D721Med (cell line): ENCODE results near the gene TBK1.
"Not testable (repeated sequence)": the region's sequence is repeated elsewhere in the genome, so short reads cannot be mapped to it uniquely, and the experiment has no call there.

ENCODE experiments used
- DNase-seq: peaks from one replicate; pipeline ENCODE4 v3.0.0; 2011; ENCODE audit warnings: low spot score; ENCODE audit not compliant: insufficient read length
- FAIRE-seq: peaks from 2 replicates; lab custom pipeline; 2011; peaks lifted over from hg19 to GRCh38; lab: Jason Lieb, UNC
- TF ChIP-seq, protein P1 (sequence below): IDR thresholded peaks from 2 replicates; pipeline ENCODE4 v1.5.1; 2012; ENCODE audit warnings: mild to moderate bottlenecking, control low read depth; ENCODE audit not compliant: insufficient read depth; ENCODE audit errors: missing control alignments

TBK1 gene

DNA sequence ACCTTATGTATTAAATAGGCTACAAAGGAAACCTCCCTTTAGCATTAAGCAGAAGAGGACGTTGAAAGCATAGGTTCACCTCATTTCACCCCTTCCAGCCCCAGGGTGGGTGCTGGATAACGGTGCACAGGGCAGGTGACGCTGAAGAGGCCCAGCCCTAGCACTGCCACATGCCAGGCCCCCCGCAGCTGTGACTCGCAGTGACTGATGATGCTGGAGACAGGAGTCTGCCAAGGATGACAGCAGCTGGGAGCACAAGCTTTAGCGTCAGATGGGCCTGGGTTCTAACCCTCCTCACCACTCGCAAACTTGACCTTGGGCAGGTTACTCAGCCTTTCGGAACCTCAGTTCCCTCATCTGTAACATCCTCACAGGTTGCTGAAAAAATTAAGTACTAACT is 76.7 kb downstream of the TBK1 start:
- DNase-seq (no peak), FAIRE-seq (no peak)
- TF ChIP-seq, protein P1, sequence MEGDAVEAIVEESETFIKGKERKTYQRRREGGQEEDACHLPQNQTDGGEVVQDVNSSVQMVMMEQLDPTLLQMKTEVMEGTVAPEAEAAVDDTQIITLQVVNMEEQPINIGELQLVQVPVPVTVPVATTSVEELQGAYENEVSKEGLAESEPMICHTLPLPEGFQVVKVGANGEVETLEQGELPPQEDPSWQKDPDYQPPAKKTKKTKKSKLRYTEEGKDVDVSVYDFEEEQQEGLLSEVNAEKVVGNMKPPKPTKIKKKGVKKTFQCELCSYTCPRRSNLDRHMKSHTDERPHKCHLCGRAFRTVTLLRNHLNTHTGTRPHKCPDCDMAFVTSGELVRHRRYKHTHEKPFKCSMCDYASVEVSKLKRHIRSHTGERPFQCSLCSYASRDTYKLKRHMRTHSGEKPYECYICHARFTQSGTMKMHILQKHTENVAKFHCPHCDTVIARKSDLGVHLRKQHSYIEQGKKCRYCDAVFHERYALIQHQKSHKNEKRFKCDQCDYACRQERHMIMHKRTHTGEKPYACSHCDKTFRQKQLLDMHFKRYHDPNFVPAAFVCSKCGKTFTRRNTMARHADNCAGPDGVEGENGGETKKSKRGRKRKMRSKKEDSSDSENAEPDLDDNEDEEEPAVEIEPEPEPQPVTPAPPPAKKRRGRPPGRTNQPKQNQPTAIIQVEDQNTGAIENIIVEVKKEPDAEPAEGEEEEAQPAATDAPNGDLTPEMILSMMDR = no peak

DNA sequence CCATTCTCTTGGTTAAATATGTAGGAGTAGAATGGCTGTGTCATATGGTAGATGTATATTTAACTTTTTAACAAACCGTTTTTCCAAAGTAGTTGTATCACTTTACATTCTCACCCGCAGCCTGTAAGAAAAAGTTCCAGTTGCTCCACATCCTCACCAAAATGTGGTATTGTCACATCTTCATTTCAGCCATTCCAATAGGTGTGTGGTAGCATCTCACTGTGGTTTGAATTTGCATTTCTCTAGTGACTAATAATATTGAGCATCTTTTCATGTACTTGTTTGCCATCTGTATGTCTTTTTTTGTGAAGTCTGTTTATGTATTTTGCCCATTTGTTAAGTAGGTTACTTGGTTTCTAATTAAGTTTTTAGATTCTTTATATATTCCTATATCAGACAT is 78.6 kb downstream of the TBK1 start:
- no peak for DNase-seq
- no peak for FAIRE-seq
- TF ChIP-seq, protein P1 = no peak

DNA sequence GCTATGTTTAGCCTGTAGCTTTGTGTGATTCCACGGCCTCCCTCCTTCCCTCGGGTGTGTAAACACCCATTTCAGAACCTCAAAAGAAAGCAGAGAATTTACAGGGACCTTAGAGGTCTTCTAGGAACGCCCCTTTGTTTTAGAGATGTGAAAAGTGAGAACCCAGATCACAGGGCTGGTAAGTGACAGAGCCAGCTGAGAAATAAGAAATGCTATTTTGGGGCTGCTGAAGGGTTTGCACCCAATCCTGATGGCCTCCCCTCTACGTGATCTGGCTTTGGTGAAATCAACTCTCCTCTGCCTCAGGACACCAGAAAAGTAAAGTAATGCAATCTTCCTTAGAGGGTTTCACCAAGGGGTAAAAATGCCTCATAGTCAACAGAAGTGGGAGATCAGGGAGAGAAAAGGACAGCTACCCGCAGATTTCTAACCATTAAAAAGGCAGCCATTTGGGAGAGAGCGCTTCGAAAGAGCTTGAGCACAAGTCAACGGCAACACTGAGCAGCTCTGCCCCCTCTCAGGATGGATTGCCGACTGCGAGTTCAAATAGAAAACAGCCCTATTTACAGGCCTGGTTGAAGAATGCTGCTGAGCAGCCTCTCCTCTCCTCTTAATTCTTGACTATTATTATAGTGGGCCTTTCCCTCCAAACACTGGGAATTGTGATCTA is 79.9 kb downstream of the TBK1 start:
- FAIRE-seq (no peak), DNase-seq (no peak)
- TF ChIP-seq, protein P1 = no peak

DNA sequence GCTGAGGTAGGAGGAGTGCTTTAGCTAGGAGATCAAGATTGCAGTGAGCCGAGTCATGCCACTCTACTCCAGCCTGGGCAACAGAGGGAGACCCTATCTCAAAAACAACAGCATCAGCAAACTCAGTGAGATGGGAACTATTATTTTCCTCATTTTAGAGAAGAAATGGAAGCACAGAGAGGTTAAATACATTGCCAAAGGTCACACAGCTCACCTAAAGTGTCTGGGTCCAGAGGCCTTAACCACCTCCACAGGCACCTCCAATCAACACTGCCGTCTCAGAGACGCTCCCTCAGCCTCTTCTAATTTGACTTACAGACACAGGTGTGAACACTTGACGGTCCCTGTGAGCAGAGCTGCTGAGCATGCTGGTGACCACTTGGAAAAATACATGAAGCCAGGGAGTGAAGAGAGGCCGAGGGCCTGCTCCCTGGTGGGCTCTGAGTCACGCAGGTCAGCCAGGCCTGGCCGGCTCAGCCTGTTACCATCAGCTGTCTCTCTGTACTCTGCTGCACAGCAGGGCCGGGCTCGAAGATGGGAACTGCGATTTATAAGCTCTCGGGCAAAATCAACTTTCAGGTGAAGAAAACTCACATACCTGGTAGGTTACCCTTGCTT is 80.9 kb downstream of the TBK1 start:
- FAIRE-seq = no peak
- DNase-seq = no peak
- TF ChIP-seq, protein P1 = no peak

DNA sequence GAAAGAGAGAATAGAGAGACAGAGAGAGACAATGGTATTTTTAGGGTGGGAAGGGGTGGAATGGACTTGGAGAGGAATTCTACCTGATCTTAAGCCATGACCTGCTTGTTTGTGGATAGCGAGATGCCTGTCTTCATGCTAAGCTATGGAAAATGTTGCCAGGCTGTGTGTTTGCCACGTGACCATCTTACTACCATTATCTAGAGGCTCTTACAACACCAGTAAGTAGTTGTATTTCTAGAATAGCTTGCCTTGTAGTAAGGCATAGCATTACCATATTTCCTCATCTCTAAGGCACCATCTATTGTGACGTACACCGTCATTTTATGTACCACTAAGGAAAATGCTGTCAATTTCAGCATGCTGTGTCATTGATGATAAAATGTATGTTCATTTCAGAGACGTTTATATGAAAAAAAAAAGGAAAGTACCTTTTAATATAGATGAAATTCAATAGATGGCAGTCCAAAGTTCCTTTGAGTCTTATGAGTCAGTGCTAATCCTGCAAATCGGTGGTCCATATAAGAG is 82.8 kb downstream of the TBK1 start:
- TF ChIP-seq, protein P1 = no peak
- no peak for DNase-seq
- no peak for FAIRE-seq

DNA sequence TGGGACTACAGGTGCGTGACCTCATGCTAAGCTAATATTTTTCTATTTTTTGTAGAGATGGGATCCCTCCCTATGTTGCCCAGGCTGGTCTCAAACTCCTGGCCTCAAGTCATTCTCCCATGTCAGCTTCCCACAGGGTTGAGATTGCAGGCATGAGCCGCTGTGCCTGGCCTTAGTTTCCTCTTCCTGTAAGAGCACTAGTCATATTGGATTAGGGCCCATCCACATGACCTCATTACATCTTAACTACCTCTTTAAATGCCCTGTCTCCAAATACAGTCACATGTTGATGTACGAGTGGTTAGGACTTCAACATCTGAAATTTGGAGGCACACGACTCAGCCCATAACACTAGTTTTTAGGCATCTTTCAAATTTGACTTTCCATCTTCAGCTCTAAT is 86.2 kb downstream of the TBK1 start:
- FAIRE-seq = no peak
- TF ChIP-seq, protein P1 = no peak
- no peak for DNase-seq

DNA sequence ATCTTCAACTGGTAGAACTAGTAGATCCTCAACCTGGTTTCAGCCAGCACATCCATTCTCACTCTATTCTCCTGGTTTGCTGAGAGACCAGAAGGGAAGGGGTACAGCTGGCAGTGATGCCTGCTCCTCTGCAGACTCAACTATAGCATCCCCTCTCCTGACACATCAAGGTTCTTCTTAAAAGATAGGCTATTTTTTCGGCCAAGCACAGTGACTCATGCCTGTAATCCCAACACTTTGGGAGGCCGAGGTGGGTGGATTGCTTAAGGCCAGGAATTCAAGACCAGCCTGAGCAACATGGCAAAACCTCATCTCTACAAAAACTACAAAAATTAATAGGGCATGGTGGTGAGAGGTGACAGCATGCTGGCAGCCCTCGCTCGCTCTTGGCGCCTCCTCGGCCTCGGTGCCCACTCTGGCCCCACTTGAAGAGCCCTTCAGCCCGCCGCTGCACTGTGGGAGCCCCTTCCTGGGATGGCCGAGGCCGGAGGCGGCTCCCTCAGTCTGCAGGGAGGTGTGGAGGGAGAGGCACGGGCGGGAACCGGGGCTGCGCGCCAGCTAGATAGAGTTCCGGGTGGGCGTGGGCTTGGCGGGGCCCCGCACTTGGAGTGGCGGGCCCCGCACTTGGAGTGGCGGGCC is 90.6 kb downstream of the TBK1 start:
- DNase-seq, FAIRE-seq: not testable (repeated sequence)
